Measurements from ENCODE around the gene PLEKHG4. TPM values are rescaled to one million over a fixed set of nuclear protein-coding genes. Genes with fewer than 3 reads are reported as not detected.
A peak's percentile ranks its signal among the peaks of the same experiment; 100 is the strongest.

The PLEKHG4 gene
- total and polyA plus RNA-seq, 10 of the 15 experiments (the other 5 are each of a cell fraction or from before 2014, with no cell fraction given): 0.14 to 2.6 (median 0.99) TPM

DNA sequence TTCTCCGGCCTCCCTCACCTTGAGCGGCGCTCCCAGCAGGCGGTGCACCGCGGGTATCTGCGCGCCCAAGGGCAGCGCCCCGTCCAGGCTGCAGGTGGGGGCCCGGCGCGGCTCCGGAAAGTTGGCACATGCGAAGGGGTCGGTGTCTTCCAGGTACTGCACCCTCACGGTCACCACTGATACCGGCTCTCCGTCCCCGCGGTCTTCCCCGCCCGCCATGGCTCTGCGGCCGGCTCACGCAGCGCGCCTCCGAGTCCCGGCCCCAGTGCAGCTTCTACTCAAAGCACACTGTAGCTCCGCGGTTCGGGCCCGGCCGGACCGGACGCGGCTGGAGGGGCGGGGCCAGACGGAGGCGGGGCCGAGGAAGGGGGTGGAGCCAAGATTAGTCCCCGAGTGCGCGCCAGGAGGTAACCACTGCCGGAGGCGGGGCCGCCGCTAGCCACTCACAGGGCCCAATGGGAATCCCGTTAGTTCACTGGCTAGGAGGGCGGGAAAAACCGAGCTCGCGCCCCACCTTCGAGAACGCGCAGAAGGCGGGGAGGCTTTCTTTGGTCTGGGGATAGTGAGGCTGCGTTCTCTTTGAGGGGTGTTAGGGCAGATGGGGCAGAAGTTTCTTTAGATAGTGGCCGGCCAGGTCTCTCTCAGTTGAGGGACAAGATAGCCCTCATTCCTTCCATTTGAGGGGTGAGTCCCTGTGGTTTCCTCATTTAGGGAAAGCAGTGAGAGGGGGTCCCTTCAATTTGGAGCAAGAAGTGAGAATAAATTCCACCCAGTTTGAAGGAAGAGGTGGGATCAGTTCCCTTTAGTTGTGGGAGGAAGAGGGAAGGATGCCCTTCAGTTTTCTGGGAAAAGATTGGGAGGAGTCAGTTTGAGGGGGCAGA is 31.9 kb upstream of the PLEKHG4 start, which contains the start of gene FHOD1 (continued):
- peak; percentile 60; the same call in 1 of the 2 replicates for TF ChIP-seq NFYB (IDR thresholded peaks at IDR 0.05; ENCODE audit: insufficient read depth, low read depth, low read length)
- TF ChIP-seq ZNF207 (IDR thresholded peaks at IDR 0.05; ENCODE audit: borderline replicate concordance): no peak
- no peak for TF ChIP-seq BRCA1 (IDR thresholded peaks at IDR 0.05; ENCODE audit: low read depth, low read length)
- TF ChIP-seq ASH2L (IDR thresholded peaks at IDR 0.05; ENCODE audit: borderline replicate concordance, low read depth): no peak
- peak; percentile 40; the same call in 1 of the 2 replicates for TF ChIP-seq GATAD2B (conservative IDR thresholded peaks at IDR 0.05; ENCODE audit: low read depth)
- TF ChIP-seq PML (IDR thresholded peaks at IDR 0.05; ENCODE audit: low read length): no peak
- TF ChIP-seq, protein P1, sequence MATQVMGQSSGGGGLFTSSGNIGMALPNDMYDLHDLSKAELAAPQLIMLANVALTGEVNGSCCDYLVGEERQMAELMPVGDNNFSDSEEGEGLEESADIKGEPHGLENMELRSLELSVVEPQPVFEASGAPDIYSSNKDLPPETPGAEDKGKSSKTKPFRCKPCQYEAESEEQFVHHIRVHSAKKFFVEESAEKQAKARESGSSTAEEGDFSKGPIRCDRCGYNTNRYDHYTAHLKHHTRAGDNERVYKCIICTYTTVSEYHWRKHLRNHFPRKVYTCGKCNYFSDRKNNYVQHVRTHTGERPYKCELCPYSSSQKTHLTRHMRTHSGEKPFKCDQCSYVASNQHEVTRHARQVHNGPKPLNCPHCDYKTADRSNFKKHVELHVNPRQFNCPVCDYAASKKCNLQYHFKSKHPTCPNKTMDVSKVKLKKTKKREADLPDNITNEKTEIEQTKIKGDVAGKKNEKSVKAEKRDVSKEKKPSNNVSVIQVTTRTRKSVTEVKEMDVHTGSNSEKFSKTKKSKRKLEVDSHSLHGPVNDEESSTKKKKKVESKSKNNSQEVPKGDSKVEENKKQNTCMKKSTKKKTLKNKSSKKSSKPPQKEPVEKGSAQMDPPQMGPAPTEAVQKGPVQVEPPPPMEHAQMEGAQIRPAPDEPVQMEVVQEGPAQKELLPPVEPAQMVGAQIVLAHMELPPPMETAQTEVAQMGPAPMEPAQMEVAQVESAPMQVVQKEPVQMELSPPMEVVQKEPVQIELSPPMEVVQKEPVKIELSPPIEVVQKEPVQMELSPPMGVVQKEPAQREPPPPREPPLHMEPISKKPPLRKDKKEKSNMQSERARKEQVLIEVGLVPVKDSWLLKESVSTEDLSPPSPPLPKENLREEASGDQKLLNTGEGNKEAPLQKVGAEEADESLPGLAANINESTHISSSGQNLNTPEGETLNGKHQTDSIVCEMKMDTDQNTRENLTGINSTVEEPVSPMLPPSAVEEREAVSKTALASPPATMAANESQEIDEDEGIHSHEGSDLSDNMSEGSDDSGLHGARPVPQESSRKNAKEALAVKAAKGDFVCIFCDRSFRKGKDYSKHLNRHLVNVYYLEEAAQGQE (IDR thresholded peaks at IDR 0.05; ENCODE audit: low read depth, low read length): no peak
- TF ChIP-seq PAX8 (IDR thresholded peaks at IDR 0.05): no peak
- TF ChIP-seq ESRRA (IDR thresholded peaks at IDR 0.05; ENCODE audit: low read length): no peak
- TF ChIP-seq NBN (IDR thresholded peaks at IDR 0.05): no peak
- no peak for TF ChIP-seq BACH1 (IDR thresholded peaks at IDR 0.05; ENCODE audit: borderline replicate concordance)
- no peak for TF ChIP-seq KDM1A (IDR thresholded peaks at IDR 0.05; ENCODE audit: borderline replicate concordance)
- no peak for TF ChIP-seq BCL3 (IDR thresholded peaks at IDR 0.05; ENCODE audit: borderline replicate concordance, insufficient read depth, low read depth, low read length, poor library complexity, severe bottlenecking)
- TF ChIP-seq NFIC (IDR thresholded peaks at IDR 0.05; ENCODE audit: low read depth, low read length): no peak
- TF ChIP-seq IRF5 (IDR thresholded peaks at IDR 0.05; ENCODE audit: borderline replicate concordance): no peak
- no peak for TF ChIP-seq ZBTB11 (CRISPR knock-in tag; IDR thresholded peaks at IDR 0.05)
- TF ChIP-seq HDAC2 (IDR thresholded peaks at IDR 0.05): no peak
- TF ChIP-seq TCF3 (IDR thresholded peaks at IDR 0.05; ENCODE audit: borderline replicate concordance, insufficient read depth, low read depth, low read length): 0 out of 2 replicates have a peak, but pooled peaks have one; percentile 13
- peak; percentile 78 for TF ChIP-seq SP1 (IDR thresholded peaks at IDR 0.05; ENCODE audit: low read depth, low read length)
- TF ChIP-seq GABPA (IDR thresholded peaks at IDR 0.05; ENCODE audit: low read depth): no peak
